ENCODE measurements around the gene P2RX6.

The P2RX6 gene

GRCh38 chr22:21010426-21011113 is 4.4 kb upstream of the P2RX6 start:
- H3K4me3 ChIP-seq (ENCODE audit: low read depth, low read length) = no peak overlapping the region
- no peak for DNase-seq (ENCODE audit: low read depth)
- TF ChIP-seq, protein P1, sequence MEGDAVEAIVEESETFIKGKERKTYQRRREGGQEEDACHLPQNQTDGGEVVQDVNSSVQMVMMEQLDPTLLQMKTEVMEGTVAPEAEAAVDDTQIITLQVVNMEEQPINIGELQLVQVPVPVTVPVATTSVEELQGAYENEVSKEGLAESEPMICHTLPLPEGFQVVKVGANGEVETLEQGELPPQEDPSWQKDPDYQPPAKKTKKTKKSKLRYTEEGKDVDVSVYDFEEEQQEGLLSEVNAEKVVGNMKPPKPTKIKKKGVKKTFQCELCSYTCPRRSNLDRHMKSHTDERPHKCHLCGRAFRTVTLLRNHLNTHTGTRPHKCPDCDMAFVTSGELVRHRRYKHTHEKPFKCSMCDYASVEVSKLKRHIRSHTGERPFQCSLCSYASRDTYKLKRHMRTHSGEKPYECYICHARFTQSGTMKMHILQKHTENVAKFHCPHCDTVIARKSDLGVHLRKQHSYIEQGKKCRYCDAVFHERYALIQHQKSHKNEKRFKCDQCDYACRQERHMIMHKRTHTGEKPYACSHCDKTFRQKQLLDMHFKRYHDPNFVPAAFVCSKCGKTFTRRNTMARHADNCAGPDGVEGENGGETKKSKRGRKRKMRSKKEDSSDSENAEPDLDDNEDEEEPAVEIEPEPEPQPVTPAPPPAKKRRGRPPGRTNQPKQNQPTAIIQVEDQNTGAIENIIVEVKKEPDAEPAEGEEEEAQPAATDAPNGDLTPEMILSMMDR (IDR thresholded peaks at IDR 0.05; ENCODE audit: control insufficient read depth, extremely low read depth, insufficient read depth) = no peak

DNA sequence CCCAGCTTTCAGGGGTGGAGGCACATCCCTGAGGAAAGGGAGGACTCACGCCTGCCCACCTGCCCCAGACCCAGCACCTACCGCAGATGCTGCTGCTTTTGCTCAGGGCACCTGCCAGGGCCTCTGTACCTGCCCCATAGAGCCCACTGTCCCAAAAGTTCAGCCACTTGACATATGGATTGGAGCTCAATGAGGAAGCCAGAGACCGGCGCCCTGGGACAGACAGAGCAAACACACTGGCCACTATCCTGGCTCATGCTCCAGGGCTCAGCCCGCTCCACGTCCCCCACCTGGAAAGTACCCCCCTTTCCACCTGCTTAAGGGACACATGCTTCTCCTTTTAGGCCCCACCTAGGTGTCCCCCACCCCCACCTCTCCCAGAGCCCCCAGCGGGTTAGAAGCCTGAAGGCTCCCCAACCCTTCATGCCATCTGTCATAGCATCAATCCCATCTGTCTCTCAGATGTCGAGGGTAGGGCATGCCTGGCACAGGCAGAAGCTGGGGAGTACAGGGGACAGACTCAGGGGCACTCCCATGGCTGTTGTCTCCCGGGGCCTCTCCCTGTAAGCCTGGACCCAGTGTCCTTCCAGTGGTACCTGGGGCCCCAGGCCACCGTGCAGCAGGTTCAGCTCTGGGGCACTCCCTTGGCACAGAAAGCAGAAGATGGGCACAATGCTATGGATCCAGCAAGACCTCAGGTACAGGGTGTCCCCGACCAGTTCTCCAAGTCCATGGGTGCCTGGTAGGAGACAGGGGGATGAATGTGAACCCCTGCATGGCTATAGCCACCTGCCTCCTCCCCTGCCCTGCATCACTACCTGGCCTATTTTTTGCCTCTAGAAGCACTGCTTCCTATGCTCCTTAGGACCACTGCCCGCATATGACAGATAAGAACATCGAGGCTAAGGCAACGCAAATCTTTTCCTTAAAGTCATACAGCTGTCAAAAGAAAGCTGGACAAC is 2.2 kb upstream of the P2RX6 start:
- TF ChIP-seq, protein P1 (IDR thresholded peaks at IDR 0.05; ENCODE audit: control insufficient read depth, extremely low read depth, insufficient read depth) = no peak
- DNase-seq (ENCODE audit: low read depth) = no peak
- H3K4me3 ChIP-seq (ENCODE audit: low read depth, low read length) = no peak overlapping the region

DNA sequence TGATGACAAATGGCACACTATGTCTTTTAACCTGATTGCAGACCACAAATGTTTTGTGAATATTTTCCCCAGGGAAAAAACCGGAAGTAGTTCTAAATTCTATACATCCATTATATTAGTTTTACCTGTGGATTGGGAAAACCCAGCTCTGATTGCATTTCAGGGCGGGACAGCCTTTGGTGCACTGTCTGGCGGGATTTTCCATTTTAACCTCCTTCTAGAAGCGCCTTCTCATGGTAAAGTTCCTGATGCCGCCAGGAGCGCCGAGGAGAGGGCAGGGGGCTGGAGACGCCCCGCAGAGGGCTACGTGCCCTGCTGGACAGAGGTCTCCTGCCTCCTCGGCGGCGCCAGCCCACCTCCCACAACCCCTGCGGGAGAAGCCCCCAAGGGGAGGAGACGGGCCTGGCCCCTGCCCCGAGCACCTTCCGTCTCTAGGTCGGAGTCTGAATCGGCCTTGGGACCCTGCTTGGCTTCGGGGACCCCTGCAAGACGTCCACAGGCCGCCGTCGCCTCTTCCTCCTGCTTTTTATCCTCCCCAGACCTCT is 1.2 kb upstream of the P2RX6 start:
- TF ChIP-seq, protein P1 (IDR thresholded peaks at IDR 0.05; ENCODE audit: control insufficient read depth, extremely low read depth, insufficient read depth) = no peak
- DNase-seq (ENCODE audit: low read depth) = no peak
- H3K4me3 ChIP-seq (ENCODE audit: low read depth, low read length) = peak overlapping the region; percentile 4; the same call in 1 of the 2 replicates

DNA sequence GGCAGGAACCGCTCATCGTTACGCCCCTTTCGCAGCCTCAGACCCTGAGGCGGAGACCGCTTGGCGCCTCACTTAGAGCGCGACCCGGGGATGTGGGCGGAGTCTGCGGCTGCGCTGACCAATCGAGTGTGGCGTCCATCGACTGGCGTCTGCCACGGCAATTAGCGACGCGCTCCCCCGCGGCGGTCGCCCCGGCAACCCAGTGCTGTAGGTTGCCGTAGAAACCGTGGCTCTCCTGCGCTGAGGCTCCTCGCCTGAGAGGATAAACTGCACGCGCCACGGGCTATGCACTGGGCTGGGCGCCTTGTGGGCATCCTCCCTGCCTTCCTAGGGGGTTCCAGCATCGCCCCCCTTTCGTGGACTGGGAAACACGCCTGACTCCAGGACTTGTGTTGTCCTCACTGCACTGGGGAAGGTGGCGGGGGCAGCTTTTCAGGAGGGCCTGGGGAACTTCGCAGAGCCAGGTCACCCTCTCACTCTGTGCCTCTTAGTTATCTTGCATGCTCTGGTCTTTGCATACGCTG is 701 bp upstream of the P2RX6 start:
- DNase-seq (ENCODE audit: low read depth) = no peak
- H3K4me3 ChIP-seq (ENCODE audit: low read depth, low read length) = peak overlapping the region; percentile 4; the same call in 1 of the 2 replicates
- TF ChIP-seq, protein P1 (IDR thresholded peaks at IDR 0.05; ENCODE audit: control insufficient read depth, extremely low read depth, insufficient read depth) = no peak

DNA sequence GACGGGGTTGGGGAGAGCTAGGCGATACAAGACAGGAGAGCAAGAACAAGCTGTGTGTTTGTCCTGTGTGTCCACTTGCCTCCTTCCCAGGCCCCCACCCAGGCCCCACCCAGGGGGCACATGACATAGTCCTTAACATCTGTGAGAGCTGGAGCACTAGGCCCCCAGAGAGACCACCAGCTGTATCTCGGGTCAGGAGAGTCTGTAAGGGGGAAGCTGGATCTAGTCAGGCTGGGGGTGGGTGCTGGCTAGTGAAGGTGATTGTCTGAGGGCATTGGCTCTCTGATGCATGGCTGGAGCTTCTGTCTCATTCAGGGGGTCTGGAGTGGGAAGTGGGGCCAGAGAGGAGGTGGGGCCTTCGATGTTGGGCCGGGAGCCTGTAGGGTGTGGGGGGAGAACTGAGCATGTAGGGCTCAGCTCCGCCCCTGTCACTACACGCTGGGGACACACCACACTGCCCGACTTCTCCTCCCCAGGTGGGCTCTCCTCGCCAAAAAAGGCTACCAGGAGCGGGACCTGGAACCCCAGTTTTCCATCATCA is 571 bp downstream of the P2RX6 start:
- TF ChIP-seq, protein P1 (IDR thresholded peaks at IDR 0.05; ENCODE audit: control insufficient read depth, extremely low read depth, insufficient read depth) = no peak
- H3K4me3 ChIP-seq (ENCODE audit: low read depth, low read length) = no peak overlapping the region
- DNase-seq (ENCODE audit: low read depth) = no peak

GRCh38 chr22:21016644-21017420 is 1.9 kb downstream of the P2RX6 start:
- H3K4me3 ChIP-seq (ENCODE audit: low read depth, low read length) = no peak overlapping the region
- no peak for DNase-seq (ENCODE audit: low read depth)
- TF ChIP-seq, protein P1 (IDR thresholded peaks at IDR 0.05; ENCODE audit: control insufficient read depth, extremely low read depth, insufficient read depth) = no peak

All from LNCaP clone FGC (cell line).